Naive thymus-derived CD4-positive, alpha-beta T cell (primary cell): ENCODE results near the gene STEAP2. TPM values are rescaled to one million over a fixed set of nuclear protein-coding genes. Genes with fewer than 3 reads are reported as not detected.

ENCODE experiments used
- ATAC-seq: fragments of 150-1000 bp; cut with Tn5 transposase; 2 replicates; pipeline ENCODE4 v1.10.0; 2021; ENCODE audit warnings: mild to moderate bottlenecking, moderate library complexity
- CTCF ChIA-PET: fragments of 350-600 bp; sonication (Branson Sonifier 250); formaldehyde crosslinking; loops from one replicate; lab custom pipeline; 2021; ENCODE audit warnings: antibody characterized with exemption; lab: Charles Lee
- POLR2A ChIA-PET: fragments of 350-600 bp; sonication (Branson Sonifier 250); formaldehyde crosslinking; loops from one replicate; lab custom pipeline; 2021; ENCODE audit warnings: antibody characterized with exemption, inconsistent platforms; lab: Charles Lee
- DNase-seq, 9 donors: peaks; one replicate each; pipeline versions ENCODE4 v3.0.0 to v3.0.0-alpha.2; 2020 to 2022; ENCODE audit warnings: mixed read lengths in 1 of 9
- H3K27ac ChIP-seq: one replicate; pipeline ENCODE4 v1.7.0; 2013; ENCODE audit warnings: mild to moderate bottlenecking, low read depth, low read length, moderate library complexity
- H3K27me3 ChIP-seq, 2 donors: one replicate each; pipeline ENCODE4 v1.7.0; 2013; ENCODE audit warnings: low read length in 2 of 2, mild to moderate bottlenecking in 2 of 2, moderate library complexity in 2 of 2; ENCODE audit not compliant: control insufficient read depth in 2 of 2, insufficient read depth in 2 of 2
- H3K36me3 ChIP-seq, 3 experiments: 1 replicate in 2 of 3; 2 replicates in 1 of 3; pipeline ENCODE4 v1.7.0; 2013; ENCODE audit warnings: low read length in 3 of 3, mild to moderate bottlenecking in 3 of 3, moderate library complexity in 1 of 3; ENCODE audit not compliant: insufficient read depth in 3 of 3, control insufficient read depth in 2 of 3
- H3K4me1 ChIP-seq, 2 donors: one replicate each; pipeline ENCODE4 v1.7.0; 2013; ENCODE audit warnings: low read length in 2 of 2, mild to moderate bottlenecking in 2 of 2, moderate library complexity in 1 of 2; ENCODE audit not compliant: control insufficient read depth in 2 of 2, insufficient read depth in 2 of 2
- H3K4me3 ChIP-seq: 2 replicates; pipeline ENCODE4 v1.7.0; 2013; ENCODE audit warnings: mild to moderate bottlenecking, low read length
- H3K9me3 ChIP-seq, 3 experiments: 1 replicate in 2 of 3; 2 replicates in 1 of 3; pipeline ENCODE4 v1.7.0; 2013; ENCODE audit warnings: low read length in 3 of 3; ENCODE audit not compliant: control insufficient read depth in 2 of 3
- H3K27ac Mint-ChIP-seq, 9 donors: one replicate each; pipeline ENCODE4 v1.8.0; 2020 to 2022; ENCODE audit warnings: mixed read lengths in 9 of 9, mild to moderate bottlenecking in 8 of 9, moderate library complexity in 5 of 9, inconsistent platforms in 2 of 9
- H3K27me3 Mint-ChIP-seq, 5 donors: one replicate each; pipeline ENCODE4 v1.8.0; 2021 to 2022; ENCODE audit warnings: mixed read lengths in 5 of 5, mild to moderate bottlenecking in 1 of 5
- H3K36me3 Mint-ChIP-seq, 5 donors: one replicate each; pipeline ENCODE4 v1.8.0; 2020 to 2022; ENCODE audit warnings: mixed read lengths in 5 of 5, mild to moderate bottlenecking in 3 of 5, inconsistent platforms in 1 of 5
- H3K4me1 Mint-ChIP-seq, 7 donors: one replicate each; pipeline ENCODE4 v1.8.0; 2020 to 2022; ENCODE audit warnings: mixed read lengths in 7 of 7, mild to moderate bottlenecking in 3 of 7, inconsistent platforms in 1 of 7
- H3K4me3 Mint-ChIP-seq, 10 donors: one replicate each; pipeline ENCODE4 v1.8.0; 2020 to 2022; ENCODE audit warnings: mild to moderate bottlenecking in 10 of 10, mixed read lengths in 10 of 10, moderate library complexity in 6 of 10, inconsistent platforms in 2 of 10
- H3K9me3 Mint-ChIP-seq, 11 donors: one replicate each; pipeline ENCODE4 v1.8.0; 2020 to 2022; ENCODE audit warnings: mixed read lengths in 11 of 11, mild to moderate bottlenecking in 4 of 11, inconsistent platforms in 1 of 11, moderate library complexity in 1 of 11
- intact Hi-C, 2 donors: fragments of 100-400 bp; cut with micrococcal nuclease; formaldehyde crosslinking; loops; one replicate each; pipeline ENCODE4 v1.15.1; 2023
- polyA plus RNA-seq, 2 donors: library from polyadenylated mRNA; unstranded; fragments of 300-500 nt; fragmentation: Illumina TruSeq; gene quantifications; one replicate each; pipeline ENCODE4 v1.2.3, GENCODE V29; 2021
- total RNA-seq, 6 experiments: library from RNA in 5 of 6; stranded (reverse) in 5 of 6; gene quantifications; 1 replicate in 5 of 6; 2 replicates in 1 of 6; pipeline ENCODE4 v1.2.3 and lab custom pipeline; 2021 to 2026

STEAP2 gene
- total and polyA plus RNA-seq, 7 experiments from 2014 or later, result 0.05 TPM; not detected in 6

DNA sequence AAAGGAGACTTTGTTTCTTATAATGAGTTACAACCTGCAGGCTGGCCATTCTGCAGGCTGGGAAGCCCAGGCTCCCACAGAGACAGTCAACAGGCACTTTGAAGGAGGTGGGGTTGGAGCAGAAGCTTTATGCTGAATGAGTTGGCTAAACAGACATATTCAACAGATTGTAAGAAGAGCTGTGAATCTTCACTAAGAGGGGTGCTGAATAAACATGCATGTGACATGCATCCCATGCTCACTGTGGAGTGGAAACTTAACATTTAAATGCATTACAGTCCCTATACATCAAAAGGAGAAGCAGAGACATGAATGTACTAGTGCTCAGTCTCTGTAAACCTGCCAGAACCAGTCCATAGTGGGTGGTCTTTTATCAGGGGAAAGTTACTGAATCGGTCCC, 32.0 kb downstream of the STEAP2 start:
- peaks cover 0 to 3% (median 0%) of the 10 kb centered on the region in 3 experiments for H3K36me3 ChIP-seq
- no peak overlapping the region for H3K27ac Mint-ChIP-seq
- H3K27me3 Mint-ChIP-seq, result peaks cover 7 to 53% (median 20%) of the 10 kb centered on the region in 5 donors
- CTCF ChIA-PET, result no interaction called here
- H3K9me3 Mint-ChIP-seq, result peaks cover 0 to 2% (median 0%) of the 10 kb centered on the region in 11 donors
- H3K27me3 ChIP-seq, result no peaks in the 10 kb centered on the region
- peaks cover 6 to 8% of the 10 kb centered on the region in 2 donors for H3K4me1 ChIP-seq
- no peaks in the 10 kb centered on the region for H3K9me3 ChIP-seq
- ATAC-seq (no peak), DNase-seq (no peak)
- POLR2A ChIA-PET, result no interaction called here
- no peak overlapping the region for H3K4me3 ChIP-seq
- peaks cover 8 to 27% (median 16%) of the 10 kb centered on the region in 7 donors for H3K4me1 Mint-ChIP-seq
- intact Hi-C loops, result no loop called here
- H3K36me3 Mint-ChIP-seq, result peaks cover 0 to 3% (median 0%) of the 10 kb centered on the region in 5 donors
- H3K27ac ChIP-seq, result no peak overlapping the region
- peak overlapping the region in 9 of 10 donors; percentile 10 to 97 (median 88) for H3K4me3 Mint-ChIP-seq

DNA sequence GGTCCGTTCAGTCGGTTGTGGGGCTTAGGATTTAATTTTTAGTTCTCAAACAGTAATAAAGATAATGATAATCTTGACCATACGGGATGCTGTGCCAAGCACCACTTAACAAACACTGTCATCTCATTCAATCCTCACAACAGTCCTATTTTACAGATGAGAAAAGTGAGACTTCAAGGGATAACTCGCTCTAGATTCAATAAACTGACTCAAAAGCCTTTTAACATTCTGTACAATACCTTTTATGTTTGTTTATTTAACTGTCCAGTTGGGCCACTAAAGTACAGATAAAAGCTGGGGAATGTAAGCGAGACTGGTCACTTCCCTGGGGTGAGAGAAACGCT, 33.0 kb downstream of the STEAP2 start:
- Histone ChIP-seq H3K9me3 (no peaks in the 10 kb centered on the region), H3K4me3 (peak overlapping the region; percentile 70), H3K4me1 (peaks cover 6 to 8% of the 10 kb centered on the region in 2 donors), H3K27ac (no peak overlapping the region), H3K27me3 (no peaks in the 10 kb centered on the region), H3K36me3 (peaks cover 0 to 3% (median 0%) of the 10 kb centered on the region in 3 experiments)
- no peak for ATAC-seq
- ChIA-PET POLR2A (no interaction called here), CTCF (no interaction called here)
- peaks cover 0 to 2% (median 0%) of the 10 kb centered on the region in 11 donors for H3K9me3 Mint-ChIP-seq
- peak in 1 of 9 donors; percentile 5 for DNase-seq
- H3K27ac Mint-ChIP-seq, result peak overlapping the region in 5 of 9 donors; percentile 60 to 87 (median 81)
- peaks cover 7 to 57% (median 24%) of the 10 kb centered on the region in 5 donors for H3K27me3 Mint-ChIP-seq
- peak overlapping the region; percentile 88 to 97 (median 92) for H3K4me3 Mint-ChIP-seq
- intact Hi-C loops, result loop anchor here in 1 of 2 donors (1.0 to 2.0 kb wide), 2 partner anchors 12 to 18 kb away; no protein-coding TSS in a partner anchor
- peaks cover 0 to 3% (median 0%) of the 10 kb centered on the region in 5 donors for H3K36me3 Mint-ChIP-seq
- H3K4me1 Mint-ChIP-seq, result peaks cover 8 to 27% (median 16%) of the 10 kb centered on the region in 7 donors

DNA sequence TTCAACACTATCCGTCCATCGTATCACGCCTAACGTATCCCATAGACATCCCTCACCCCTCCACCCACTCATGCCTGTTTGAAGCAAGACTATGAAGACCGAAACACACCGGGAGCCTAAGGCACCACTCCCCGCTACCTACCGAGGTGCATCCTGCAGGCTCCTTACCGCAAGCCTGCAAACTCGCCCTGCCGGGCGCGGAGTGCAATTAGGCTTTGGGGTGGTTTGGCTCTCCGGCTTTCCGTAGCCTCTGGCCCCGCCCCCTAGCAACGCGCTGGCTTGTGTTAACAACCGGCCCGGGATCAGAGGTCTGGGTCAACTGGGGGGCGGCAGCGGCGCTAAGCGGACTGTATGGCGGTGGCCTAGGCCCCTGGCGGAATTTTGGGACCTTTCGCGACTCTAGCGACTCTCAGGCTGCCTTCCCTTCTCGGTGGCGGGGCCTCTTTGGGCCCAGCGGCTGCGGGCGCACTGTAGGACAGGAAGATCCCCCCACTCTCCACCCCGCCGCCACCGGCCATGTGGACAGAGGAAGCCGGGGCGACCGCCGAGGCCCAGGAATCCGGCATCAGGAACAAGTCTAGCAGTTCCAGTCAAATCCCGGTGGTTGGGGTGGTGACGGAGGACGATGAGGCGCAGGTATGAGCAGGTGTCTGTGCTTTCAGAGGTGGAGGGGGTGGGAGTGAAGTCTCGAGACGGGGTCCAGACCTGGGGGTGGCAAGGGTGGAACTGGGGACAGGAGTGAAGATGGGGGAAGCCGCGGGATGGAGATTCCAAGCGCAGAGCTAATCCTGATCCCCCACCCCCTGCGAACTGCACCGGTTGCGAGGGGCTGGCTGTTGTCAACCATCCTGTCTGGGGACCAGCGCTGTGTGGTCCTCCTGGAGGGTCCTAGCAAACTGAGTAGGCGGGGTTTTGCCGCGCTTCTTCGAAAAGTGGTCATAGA, 33.6 kb downstream of the STEAP2 start, which contains the start of gene CFAP69:
Gene CFAP69, plus strand, starts transcription at position 266 of the 943 bp plus-strand sequence. Its CDS starts 251 bp downstream, at position 517.
- H3K27ac ChIP-seq, result peak within 1 kb of the TSS; percentile 50
- H3K27me3 ChIP-seq, result no peaks in the 10 kb centered on the region
- CTCF ChIA-PET, result no interaction called here
- H3K4me3 ChIP-seq, result peak within 1 kb of the TSS; percentile 70
- Mint-ChIP-seq H3K27ac (peak within 1 kb of the TSS in 8 of 9 donors; percentile 19 to 90 (median 78)), H3K9me3 (peaks cover 0 to 2% (median 0%) of the 10 kb centered on the region in 11 donors), H3K27me3 (peaks cover 11 to 59% (median 28%) of the 10 kb centered on the region in 5 donors), H3K4me3 (peak within 1 kb of the TSS; percentile 88 to 97 (median 92)), H3K36me3 (peaks cover 0 to 3% (median 0%) of the 10 kb centered on the region in 5 donors), H3K4me1 (peaks cover 8 to 27% (median 15%) of the 10 kb centered on the region in 7 donors)
- POLR2A ChIA-PET, result interaction anchor here (0.6 kb wide), 1 partner anchor 126 kb away, joined by 3 read pairs; no protein-coding TSS in a partner anchor
- intact Hi-C loops, result loop anchor here (1.0 to 5.0 kb wide), 7 partner anchors 11 to 1697 kb away; partner anchors contain the start of genes CLDN12 (in 2 of the 2), GTPBP10 (in 2 of the 2), STEAP1 (in 2 of the 2) and AKAP9 (in 1 of the 2)
- DNase-seq, result peak; percentile 79 to 88 (median 84)
- peaks cover 0 to 3% (median 0%) of the 10 kb centered on the region in 3 experiments for H3K36me3 ChIP-seq
- peak; percentile 95 for ATAC-seq
- H3K4me1 ChIP-seq, result peaks cover 6 to 8% of the 10 kb centered on the region in 2 donors
- no peaks in the 10 kb centered on the region for H3K9me3 ChIP-seq

DNA sequence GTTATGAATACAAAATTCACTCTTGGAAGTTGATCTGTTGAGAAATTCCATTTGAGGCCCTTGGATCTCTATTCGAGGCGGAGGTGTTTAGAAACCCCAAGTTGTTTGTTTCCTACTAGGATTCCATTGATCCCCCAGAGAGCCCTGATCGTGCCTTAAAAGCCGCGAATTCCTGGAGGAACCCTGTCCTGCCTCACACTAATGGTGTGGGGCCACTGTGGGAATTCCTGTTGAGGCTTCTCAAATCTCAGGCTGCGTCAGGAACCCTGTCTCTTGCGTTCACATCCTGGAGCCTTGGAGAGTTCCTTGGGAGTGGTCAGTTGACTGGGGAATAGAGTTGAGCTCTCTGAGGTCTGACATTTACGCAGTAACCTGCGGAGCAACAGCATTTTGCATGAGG, 34.6 kb downstream of the STEAP2 start:
- DNase-seq, result peak in 1 of 9 donors; percentile 1
- no peak for ATAC-seq
- CTCF ChIA-PET, result interaction anchor here (0.6 kb wide), 1 partner anchor 10 kb away, joined by 3 read pairs; no protein-coding TSS in a partner anchor
- no peaks in the 10 kb centered on the region for H3K27me3 ChIP-seq
- Mint-ChIP-seq H3K4me3 (peak overlapping the region; percentile 88 to 97 (median 92)), H3K4me1 (peaks cover 8 to 27% (median 15%) of the 10 kb centered on the region in 7 donors), H3K27ac (peak overlapping the region in 2 of 9 donors; percentile 81 to 85), H3K36me3 (peaks cover 0 to 3% (median 0%) of the 10 kb centered on the region in 5 donors), H3K9me3 (peaks cover 0 to 2% (median 0%) of the 10 kb centered on the region in 11 donors), H3K27me3 (peaks cover 11 to 66% (median 32%) of the 10 kb centered on the region in 5 donors)
- POLR2A ChIA-PET, result interaction anchor here (0.6 kb wide), 1 partner anchor 127 kb away, joined by 3 read pairs; no protein-coding TSS in a partner anchor
- no peak overlapping the region for H3K4me3 ChIP-seq
- H3K27ac ChIP-seq, result no peak overlapping the region
- H3K9me3 ChIP-seq, result no peaks in the 10 kb centered on the region
- intact Hi-C loops, result loop anchor here (5.0 kb wide), 3 partner anchors 94 to 1696 kb away; partner anchors contain the start of genes STEAP1 (in 2 of the 2) and AKAP9 (in 1 of the 2)
- peaks cover 0 to 3% (median 0%) of the 10 kb centered on the region in 3 experiments for H3K36me3 ChIP-seq
- peaks cover 6 to 8% of the 10 kb centered on the region in 2 donors for H3K4me1 ChIP-seq

DNA sequence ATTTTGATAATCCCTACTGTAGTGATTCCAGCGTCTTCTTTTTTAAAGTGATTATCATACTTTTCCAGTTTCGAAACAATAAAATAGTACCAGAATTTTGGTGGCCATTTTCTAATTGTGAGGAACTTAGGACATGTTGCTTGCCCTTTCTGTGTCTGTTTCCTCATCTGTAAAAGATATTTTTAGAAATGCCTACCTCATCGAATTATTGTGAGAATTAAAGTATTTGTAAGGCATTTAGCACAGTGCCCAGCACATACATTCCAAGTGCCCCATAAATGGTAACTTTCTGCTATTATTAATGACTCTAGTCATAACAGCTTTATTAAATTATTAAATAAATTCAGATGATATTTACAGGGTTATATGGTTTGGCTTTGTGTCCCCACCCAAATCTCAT, 37.2 kb downstream of the STEAP2 start:
- Mint-ChIP-seq H3K27me3 (peaks cover 13 to 54% (median 46%) of the 10 kb centered on the region in 5 donors), H3K4me3 (no peak overlapping the region), H3K36me3 (peaks cover 0 to 3% (median 0%) of the 10 kb centered on the region in 5 donors), H3K4me1 (peaks cover 8 to 24% (median 15%) of the 10 kb centered on the region in 7 donors), H3K9me3 (peaks cover 0 to 2% (median 0%) of the 10 kb centered on the region in 11 donors), H3K27ac (no peak overlapping the region)
- no peak for DNase-seq
- H3K9me3 ChIP-seq, result no peaks in the 10 kb centered on the region
- peaks cover 6 to 8% of the 10 kb centered on the region in 2 donors for H3K4me1 ChIP-seq
- ChIA-PET POLR2A (no interaction called here), CTCF (no interaction called here)
- intact Hi-C loops, result loop anchor here (5.0 kb wide), 3 partner anchors 96 to 1694 kb away; partner anchors contain the start of genes STEAP1 (in 2 of the 2) and AKAP9 (in 1 of the 2)
- H3K27ac ChIP-seq, result no peak overlapping the region
- H3K27me3 ChIP-seq, result no peaks in the 10 kb centered on the region
- H3K36me3 ChIP-seq, result peaks cover 0 to 3% (median 0%) of the 10 kb centered on the region in 3 experiments
- no peak for ATAC-seq
- no peak overlapping the region for H3K4me3 ChIP-seq
